Activated CD8-positive, alpha-beta T cell treated with anti-CD3 and anti-CD28 coated beads, Interleukin-2, amount 10 ng/mL, durations not matched to agents 7 days and 5 days (primary cell): ENCODE data around the gene ZNF304. TPM values are rescaled to one million over a fixed set of nuclear protein-coding genes. Genes with fewer than 3 reads are reported as not detected.

Experiments used
- ATAC-seq: fragments of 150-1000 bp; cut with Tn5 transposase; one replicate; pipeline ENCODE4 v1.10.0; 2021; ENCODE audit warnings: moderate library complexity
- CTCF ChIA-PET: fragments of 350-600 bp; sonication (Branson Sonifier 250); formaldehyde crosslinking; loops from one replicate; lab custom pipeline; 2021; ENCODE audit warnings: antibody characterized with exemption; lab: Charles Lee
- POLR2A ChIA-PET: fragments of 350-600 bp; sonication (Branson Sonifier 250); formaldehyde crosslinking; loops from one replicate; lab custom pipeline; 2021; ENCODE audit warnings: antibody characterized with exemption; lab: Charles Lee
- DNase-seq: peaks from one replicate; pipeline ENCODE4 v3.0.0-alpha.2; 2020
- H3K27ac Mint-ChIP-seq: one replicate; pipeline ENCODE4 v1.8.0; 2021; ENCODE audit warnings: mild to moderate bottlenecking, mixed read lengths
- H3K27me3 Mint-ChIP-seq: one replicate; pipeline ENCODE4 v1.8.0; 2021; ENCODE audit warnings: low read depth, mixed read lengths
- H3K36me3 Mint-ChIP-seq: one replicate; pipeline ENCODE4 v1.8.0; 2021; ENCODE audit warnings: low read depth, mixed read lengths
- H3K4me1 Mint-ChIP-seq: one replicate; pipeline ENCODE4 v1.8.0; 2021; ENCODE audit warnings: low read depth, mixed read lengths
- H3K4me3 Mint-ChIP-seq: one replicate; pipeline ENCODE4 v1.8.0; 2021; ENCODE audit warnings: mild to moderate bottlenecking, mixed read lengths
- H3K9me3 Mint-ChIP-seq: one replicate; pipeline ENCODE4 v1.8.0; 2022; ENCODE audit warnings: mixed read lengths; ENCODE audit not compliant: insufficient read depth
- total RNA-seq, 2 experiments: library from RNA; stranded (reverse); gene quantifications; one replicate each; pipeline ENCODE4 v1.2.3, GENCODE V29; 2021

Gene ZNF304
- 1 to 10 TPM; 8.5 to 9.1 TPM for total RNA-seq

GRCh38 chr19:57350877-57351805 is at the start of gene ZNF304:
Gene ZNF304, plus strand, starts transcription at chr19:57351271. Its CDS starts 394 bp downstream, at chr19:57351665.
- Mint-ChIP-seq H3K36me3 (peaks cover 52% of the 10 kb centered on the region), H3K4me3 (peak within 1 kb of the TSS; percentile 94), H3K9me3 (peaks cover 19% of the 10 kb centered on the region), H3K27me3 (no peaks in the 10 kb centered on the region), H3K4me1 (peaks cover 31% of the 10 kb centered on the region), H3K27ac (peak within 1 kb of the TSS; percentile 95)
- POLR2A ChIA-PET, result interaction anchor here (0.6 to 1.2 kb wide), 6 partner anchors 12 to 331 kb away, joined by 3 to 5 read pairs (median 4); partner anchors contain the start of genes TRAPPC2B, ZNF547, ZNF548 and ZNF551
- CTCF ChIA-PET, result interaction anchor here (0.9 kb wide), 2 partner anchors 12 to 50 kb away, joined by 3 to 4 read pairs; partner anchors contain the start of genes TRAPPC2B and ZNF547
- ATAC-seq, result peak; percentile 99
- peak; percentile 93 for DNase-seq

GRCh38 chr19:57302020-57302465 is 49.0 kb upstream of the ZNF304 start:
- Mint-ChIP-seq H3K9me3 (peaks cover 17% of the 10 kb centered on the region), H3K4me1 (no peaks in the 10 kb centered on the region), H3K4me3 (no peak overlapping the region), H3K27ac (no peak overlapping the region), H3K27me3 (no peaks in the 10 kb centered on the region), H3K36me3 (peaks cover 69% of the 10 kb centered on the region)
- ChIA-PET CTCF (no interaction called here), POLR2A (no interaction called here)
- no peak for DNase-seq
- ATAC-seq, result no peak

- no peaks in the 10 kb centered on the region for H3K27me3 Mint-ChIP-seq
- no peaks in the 10 kb centered on the region for H3K4me1 Mint-ChIP-seq
- ATAC-seq (no peak), DNase-seq (no peak)
- POLR2A ChIA-PET, result no interaction called here
- H3K36me3 Mint-ChIP-seq, result peaks cover 61% of the 10 kb centered on the region
- CTCF ChIA-PET, result no interaction called here
- H3K27ac Mint-ChIP-seq, result no peak overlapping the region
- no peak overlapping the region for H3K4me3 Mint-ChIP-seq
- peaks cover 13% of the 10 kb centered on the region for H3K9me3 Mint-ChIP-seq
Observed at GRCh38 chr19:57302727-57303401, 48.2 kb upstream of the ZNF304 start.

- ChIA-PET POLR2A (no interaction called here), CTCF (no interaction called here)
- Mint-ChIP-seq H3K4me3 (no peak overlapping the region), H3K27me3 (no peaks in the 10 kb centered on the region), H3K36me3 (peaks cover 45% of the 10 kb centered on the region), H3K9me3 (peaks cover 3% of the 10 kb centered on the region), H3K27ac (no peak overlapping the region), H3K4me1 (peaks cover 1% of the 10 kb centered on the region)
- DNase-seq (no peak), ATAC-seq (no peak)
Observed at GRCh38 chr19:57305056-57305455, 46.0 kb upstream of the ZNF304 start.

- peaks cover 4% of the 10 kb centered on the region for H3K27me3 Mint-ChIP-seq
- H3K36me3 Mint-ChIP-seq, result peaks cover 16% of the 10 kb centered on the region
- CTCF ChIA-PET, result no interaction called here
- peaks cover 4% of the 10 kb centered on the region for H3K9me3 Mint-ChIP-seq
- H3K27ac Mint-ChIP-seq, result no peak overlapping the region
- ATAC-seq (no peak), DNase-seq (no peak)
- POLR2A ChIA-PET, result no interaction called here
- peaks cover 1% of the 10 kb centered on the region for H3K4me1 Mint-ChIP-seq
- no peak overlapping the region for H3K4me3 Mint-ChIP-seq
Observed at GRCh38 chr19:57308514-57308913, 42.6 kb upstream of the ZNF304 start.

GRCh38 chr19:57310792-57311191 is 40.3 kb upstream of the ZNF304 start:
- POLR2A ChIA-PET, result interaction anchor here (1.4 kb wide), 1 partner anchor 9 kb away, joined by 4 read pairs; the partner anchor contains the start of gene ZNF543

GRCh38 chr19:57314146-57314545 is 36.9 kb upstream of the ZNF304 start:
- Mint-ChIP-seq H3K36me3 (peaks cover 5% of the 10 kb centered on the region), H3K27ac (no peak overlapping the region), H3K9me3 (peaks cover 13% of the 10 kb centered on the region), H3K27me3 (peaks cover 39% of the 10 kb centered on the region), H3K4me1 (peaks cover 1% of the 10 kb centered on the region), H3K4me3 (no peak overlapping the region)
- ChIA-PET CTCF (no interaction called here), POLR2A (no interaction called here)
- DNase-seq (no peak), ATAC-seq (no peak)

More at GRCh38 chr19:57310792-57311191, 40.3 kb upstream of the ZNF304 start:
- peaks cover 5% of the 10 kb centered on the region for H3K36me3 Mint-ChIP-seq
- no peak overlapping the region for H3K4me3 Mint-ChIP-seq
- peaks cover 13% of the 10 kb centered on the region for H3K9me3 Mint-ChIP-seq
- ATAC-seq (no peak), DNase-seq (no peak)
- CTCF ChIA-PET, result no interaction called here
- peaks cover 1% of the 10 kb centered on the region for H3K4me1 Mint-ChIP-seq
- peaks cover 23% of the 10 kb centered on the region for H3K27me3 Mint-ChIP-seq
- no peak overlapping the region for H3K27ac Mint-ChIP-seq

- peaks cover 25% of the 10 kb centered on the region for H3K4me1 Mint-ChIP-seq
- ATAC-seq, result no peak
- H3K9me3 Mint-ChIP-seq, result peaks cover 10% of the 10 kb centered on the region
- peaks cover 14% of the 10 kb centered on the region for H3K36me3 Mint-ChIP-seq
- peaks cover 39% of the 10 kb centered on the region for H3K27me3 Mint-ChIP-seq
- no peak for DNase-seq
- H3K27ac Mint-ChIP-seq, result no peak overlapping the region
- ChIA-PET CTCF (no interaction called here), POLR2A (no interaction called here)
- H3K4me3 Mint-ChIP-seq, result no peak overlapping the region
Observed at GRCh38 chr19:57317503-57317902, 33.6 kb upstream of the ZNF304 start.

- POLR2A ChIA-PET, result interaction anchor here (1.0 to 1.4 kb wide), 2 partner anchors 9 to 48 kb away, joined by 3 to 4 read pairs; no protein-coding TSS in a partner anchor
- Mint-ChIP-seq H3K27me3 (peaks cover 26% of the 10 kb centered on the region), H3K4me1 (peaks cover 29% of the 10 kb centered on the region), H3K9me3 (peaks cover 4% of the 10 kb centered on the region), H3K36me3 (peaks cover 36% of the 10 kb centered on the region), H3K4me3 (peak overlapping the region; percentile 92), H3K27ac (peak overlapping the region; percentile 97)
- CTCF ChIA-PET, result no interaction called here
- DNase-seq (no peak), ATAC-seq (peak; percentile 1)
Observed at GRCh38 chr19:57319869-57320179, 31.2 kb upstream of the ZNF304 start.

GRCh38 chr19:57320180-57321084 is 30.6 kb upstream of the ZNF304 start, which contains the start of gene ZNF543:
Gene ZNF543, plus strand, starts transcription at chr19:57320472. Its CDS starts 382 bp downstream, at chr19:57320854.
- DNase-seq (peak; percentile 96), ATAC-seq (peak; percentile 97)
- peaks cover 20% of the 10 kb centered on the region for H3K27me3 Mint-ChIP-seq
- H3K4me3 Mint-ChIP-seq, result peak within 1 kb of the TSS; percentile 92
- peaks cover 42% of the 10 kb centered on the region for H3K36me3 Mint-ChIP-seq
- ChIA-PET POLR2A (interaction anchor here (0.6 to 1.6 kb wide), 7 partner anchors 9 to 238 kb away, joined by 3 to 7 read pairs (median 3); partner anchors contain the start of genes ZNF304 and ZNF460), CTCF (no interaction called here)
- H3K9me3 Mint-ChIP-seq, result peaks cover 3% of the 10 kb centered on the region
- peaks cover 29% of the 10 kb centered on the region for H3K4me1 Mint-ChIP-seq
- peak within 1 kb of the TSS; percentile 97 for H3K27ac Mint-ChIP-seq

GRCh38 chr19:57321116-57321515 is 30.0 kb upstream of the ZNF304 start:
- CTCF ChIA-PET, result no interaction called here

More at GRCh38 chr19:57321116-57321515, 30.0 kb upstream of the ZNF304 start:
- H3K4me1 Mint-ChIP-seq, result peaks cover 29% of the 10 kb centered on the region
- H3K27ac Mint-ChIP-seq, result peak overlapping the region; percentile 97
- no peak for ATAC-seq
- POLR2A ChIA-PET, result interaction anchor here (0.6 to 1.6 kb wide), 6 partner anchors 30 to 237 kb away, joined by 3 to 7 read pairs (median 3); partner anchors contain the start of genes ZNF304, ZNF460 and ZNF773
- H3K36me3 Mint-ChIP-seq, result peaks cover 48% of the 10 kb centered on the region
- peaks cover 13% of the 10 kb centered on the region for H3K27me3 Mint-ChIP-seq
- no peak for DNase-seq
- H3K9me3 Mint-ChIP-seq, result peaks cover 3% of the 10 kb centered on the region
- H3K4me3 Mint-ChIP-seq, result peak overlapping the region; percentile 92
